ENCODE measurements around the gene TBL1X. TPM values are rescaled to one million over a fixed set of nuclear protein-coding genes. Genes with fewer than 3 reads are reported as not detected.

TBL1X gene
- total and polyA plus RNA-seq, 2 of the 13 experiments (the other 11 are each of a cell fraction or from before 2014, with no cell fraction given) = 17.6 to 19.9 TPM

DNA sequence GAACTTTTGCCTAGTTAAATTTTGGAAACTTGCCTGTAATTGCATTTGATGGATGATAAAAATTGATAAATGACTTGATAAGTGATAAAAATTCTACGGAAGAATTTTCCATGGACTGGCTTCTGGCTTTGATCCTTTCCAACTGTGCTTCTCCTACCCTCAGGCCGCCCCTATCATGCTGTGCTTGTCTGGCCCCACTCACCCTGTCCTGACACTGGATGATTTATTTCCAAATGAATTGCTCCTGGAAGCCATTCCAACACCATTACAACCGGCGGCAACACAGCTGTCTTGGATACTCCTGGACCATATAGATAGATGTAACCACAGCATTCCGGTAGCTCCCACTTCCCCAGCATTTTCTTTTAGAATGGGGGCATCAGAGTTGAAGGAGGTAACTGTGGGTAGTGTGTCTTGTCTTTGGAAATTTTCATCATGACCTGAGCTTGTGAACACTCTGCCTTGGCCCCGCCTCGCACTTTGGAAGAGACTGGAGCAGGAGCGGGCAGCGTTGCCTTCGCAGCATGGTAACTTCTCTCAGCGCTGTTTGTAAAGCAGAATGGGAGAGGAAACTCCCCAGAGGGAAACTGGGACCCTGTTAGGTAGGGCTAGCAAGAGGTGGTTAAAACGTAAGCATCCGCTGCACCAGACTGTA is 77.4 kb downstream of the TBL1X start:
- H3K4me3 ChIP-seq (replicated peaks in 1 of 3; ENCODE audit: insufficient read depth in 1 of 3, low read depth in 2 of 3, low read length in 3 of 3) = no peak overlapping the region
- TF ChIP-seq SAP130 (CRISPR knock-in tag; IDR thresholded peaks at IDR 0.05; ENCODE audit: low read depth) (no peak), ZNF558 (CRISPR knock-in tag; IDR thresholded peaks at IDR 0.05; ENCODE audit: borderline replicate concordance) (no peak)
- H3K36me3 ChIP-seq (replicated peaks in 1 of 2; ENCODE audit: control insufficient read depth in 1 of 2, insufficient read depth in 2 of 2, low read length in 2 of 2) = peaks cover 1 to 6% of the 10 kb centered on the region in 2 experiments; a peak in 1 of 5 replicates
- no peak overlapping the region for H2AFZ ChIP-seq (ENCODE audit: low read length)
- intact Hi-C loops (cut with micrococcal nuclease; ENCODE audit: unreplicated experiment) (no loop called here), in situ Hi-C loops (cut with HindIII; ENCODE audit: extremely low pct_ligation_motif_present, low pct_unique_long_range_greater_than_20kb) (no loop called here)
- no peak overlapping the region for H3K4me2 ChIP-seq (ENCODE audit: low read depth, low read length)
- peaks cover 9% of the 10 kb centered on the region; the same call in 1 of the 2 replicates for H4K20me1 ChIP-seq (ENCODE audit: insufficient read depth, low read length)
- H3K27ac ChIP-seq (ENCODE audit: extremely low read length, insufficient read depth, low read length) = no peak overlapping the region
- CTCF ChIA-PET (ENCODE audit: low intra/inter-chr PET ratio, low total read pairs) = no interaction called here
- no peak for ATAC-seq
- H3K9ac ChIP-seq (ENCODE audit: insufficient read depth, low read depth, low read length) = no peak overlapping the region
- no peaks in the 10 kb centered on the region for H3K9me3 ChIP-seq (ENCODE audit: low read length)
- peaks cover 39% of the 10 kb centered on the region for H3K79me2 ChIP-seq (ENCODE audit: insufficient read depth, low read length)
- no peak for DNase-seq (ENCODE audit: low spot score)
- peaks cover 29% of the 10 kb centered on the region for H3K4me1 ChIP-seq (ENCODE audit: insufficient read depth, low read length)
- H3K27me3 ChIP-seq (ENCODE audit: control insufficient read depth in 1 of 2, insufficient read depth in 2 of 2, low read length in 2 of 2) = no peaks in the 10 kb centered on the region
- BruUV-seq (replicated peaks) = no TSS peak
- POLR2A ChIA-PET = no interaction called here
- no peak for FAIRE-seq
- 98% methylated on average over 11 of the region's 13 CpGs for WGBS (ENCODE audit: low lambda C conversion rate)

DNA sequence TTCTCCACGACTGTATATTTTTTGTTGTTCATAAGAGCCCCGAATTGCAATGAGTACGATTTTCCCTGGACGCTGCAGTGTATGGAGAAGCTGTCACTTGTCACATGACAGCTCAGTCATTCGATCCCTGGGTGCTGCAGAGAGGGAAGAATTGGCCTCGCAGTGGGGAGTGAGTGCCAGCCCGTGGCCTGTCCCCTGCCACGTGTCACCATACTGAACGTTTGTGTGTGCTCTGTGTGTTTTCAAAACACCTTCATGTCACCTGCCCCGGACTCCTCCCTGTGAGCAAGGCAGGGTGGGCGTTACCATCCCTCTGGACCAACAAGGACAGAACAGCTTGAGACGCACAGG is 77.9 kb downstream of the TBL1X start:
- Histone ChIP-seq H3K27me3 (ENCODE audit: control insufficient read depth in 1 of 2, insufficient read depth in 2 of 2, low read length in 2 of 2) (no peaks in the 10 kb centered on the region), H3K4me3 (replicated peaks in 1 of 3; ENCODE audit: insufficient read depth in 1 of 3, low read depth in 2 of 3, low read length in 3 of 3) (no peak overlapping the region), H3K36me3 (replicated peaks in 1 of 2; ENCODE audit: control insufficient read depth in 1 of 2, insufficient read depth in 2 of 2, low read length in 2 of 2) (peaks cover 1 to 6% of the 10 kb centered on the region in 2 experiments; a peak in 2 of 5 replicates), H3K9ac (ENCODE audit: insufficient read depth, low read depth, low read length) (no peak overlapping the region), H3K27ac (ENCODE audit: extremely low read length, insufficient read depth, low read length) (no peak overlapping the region), H3K9me3 (ENCODE audit: low read length) (no peaks in the 10 kb centered on the region), H4K20me1 (ENCODE audit: insufficient read depth, low read length) (peaks cover 9% of the 10 kb centered on the region; the same call in 1 of the 2 replicates), H3K79me2 (ENCODE audit: insufficient read depth, low read length) (peaks cover 38% of the 10 kb centered on the region), H3K4me2 (ENCODE audit: low read depth, low read length) (no peak overlapping the region), H2AFZ (ENCODE audit: low read length) (no peak overlapping the region), H3K4me1 (ENCODE audit: insufficient read depth, low read length) (peaks cover 24% of the 10 kb centered on the region)
- POLR2A ChIA-PET = no interaction called here
- in situ Hi-C loops (cut with HindIII; ENCODE audit: extremely low pct_ligation_motif_present, low pct_unique_long_range_greater_than_20kb) = no loop called here
- TF ChIP-seq RARA (CRISPR knock-in tag; IDR thresholded peaks at IDR 0.05) (no peak), ZNF670 (CRISPR knock-in tag; IDR thresholded peaks at IDR 0.05; ENCODE audit: borderline replicate concordance) (no peak), ZNF33B (CRISPR knock-in tag; IDR thresholded peaks at IDR 0.05) (no peak), PHF20 (CRISPR knock-in tag; IDR thresholded peaks at IDR 0.05) (no peak), GFI1 (CRISPR knock-in tag; IDR thresholded peaks at IDR 0.05; ENCODE audit: borderline replicate concordance) (no peak), MTF2 (CRISPR knock-in tag; IDR thresholded peaks at IDR 0.05; ENCODE audit: borderline replicate concordance) (no peak), ZNF589 (CRISPR knock-in tag; conservative IDR thresholded peaks at IDR 0.05) (no peak), CHD2 (IDR thresholded peaks at IDR 0.05; ENCODE audit: low read depth, low read length) (no peak), POLR2G (IDR thresholded peaks at IDR 0.05; ENCODE audit: low read depth, low read length) (no peak), DR1 (CRISPR knock-in tag; IDR thresholded peaks at IDR 0.05) (no peak), XRCC5 (optimal IDR thresholded peaks at IDR 0.05; ENCODE audit: low read length) (no peak), CHCHD3 (CRISPR knock-in tag; IDR thresholded peaks at IDR 0.05) (no peak), GLI4 (CRISPR knock-in tag; IDR thresholded peaks at IDR 0.05; ENCODE audit: borderline replicate concordance) (no peak), MYNN (CRISPR knock-in tag; IDR thresholded peaks at IDR 0.05; ENCODE audit: low read depth) (no peak), ZBTB1 (CRISPR knock-in tag; IDR thresholded peaks at IDR 0.05; ENCODE audit: borderline replicate concordance) (no peak)
- TF ChIP-seq, protein P1, sequence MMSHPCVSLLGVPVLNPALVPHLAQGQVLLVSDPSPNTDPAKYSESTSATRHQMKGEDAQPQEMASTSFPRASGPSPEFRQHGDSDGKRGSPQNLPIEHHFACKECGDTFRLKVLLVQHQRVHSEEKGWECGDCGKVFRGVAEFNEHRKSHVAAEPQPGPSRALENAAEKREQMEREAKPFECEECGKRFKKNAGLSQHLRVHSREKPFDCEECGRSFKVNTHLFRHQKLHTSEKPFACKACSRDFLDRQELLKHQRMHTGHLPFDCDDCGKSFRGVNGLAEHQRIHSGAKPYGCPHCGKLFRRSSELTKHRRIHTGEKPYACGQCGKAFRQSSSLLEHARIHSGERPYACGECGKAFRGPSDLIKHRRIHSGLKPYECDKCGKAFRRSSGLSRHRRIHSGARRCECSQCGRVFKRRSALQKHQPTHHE (CRISPR knock-in tag; IDR thresholded peaks at IDR 0.05; ENCODE audit: borderline replicate concordance) = no peak
- BruUV-seq (replicated peaks) = no TSS peak
- ATAC-seq (no peak), DNase-seq (ENCODE audit: low spot score) (no peak), FAIRE-seq (no peak)
- WGBS (ENCODE audit: low lambda C conversion rate) = no CpG with 5 or more reads among the region's 12 CpGs
- intact Hi-C loops (cut with micrococcal nuclease; ENCODE audit: unreplicated experiment) = no loop called here
- CTCF ChIA-PET (ENCODE audit: low intra/inter-chr PET ratio, low total read pairs) = no interaction called here
